Activated gamma-delta T cell treated with Interleukin-2 at 50 U/mL for 16 hours (primary cell): ENCODE data around the gene CERS3.

ENCODE experiments used
- DNase-seq: peaks from one replicate; pipeline ENCODE4 v3.0.0-alpha.2; 2020

Gene CERS3

GRCh38 chr15:100526027-100526481 is 2.7 kb downstream of the CERS3 start:
- no peak for DNase-seq

GRCh38 chr15:100525436-100525835 is 3.3 kb downstream of the CERS3 start:
- no peak for DNase-seq

GRCh38 chr15:100524326-100524725 is 4.4 kb downstream of the CERS3 start:
- DNase-seq, result no peak

GRCh38 chr15:100521907-100522306 is 6.8 kb downstream of the CERS3 start:
- no peak for DNase-seq

- DNase-seq, result no peak
Measured at GRCh38 chr15:100520132-100520921, 8.4 kb downstream of the CERS3 start.

- no peak for DNase-seq
Measured at GRCh38 chr15:100517846-100518245, 10.9 kb downstream of the CERS3 start.

- no peak for DNase-seq
Measured at GRCh38 chr15:100516643-100517512, 11.9 kb downstream of the CERS3 start.

GRCh38 chr15:100515758-100516157 is 13.0 kb downstream of the CERS3 start:
- no peak for DNase-seq

- DNase-seq, result no peak
Measured at GRCh38 chr15:100508641-100509300, 20.0 kb downstream of the CERS3 start.

GRCh38 chr15:100502651-100503050 is 26.1 kb downstream of the CERS3 start:
- no peak for DNase-seq

GRCh38 chr15:100501117-100501516 is 27.6 kb downstream of the CERS3 start:
- no peak for DNase-seq

- no peak for DNase-seq
Measured at GRCh38 chr15:100500226-100500990, 28.3 kb downstream of the CERS3 start.

GRCh38 chr15:100495861-100496260 is 32.9 kb downstream of the CERS3 start:
- DNase-seq, result no peak

GRCh38 chr15:100493213-100493612 is 35.5 kb downstream of the CERS3 start:
- DNase-seq, result no peak

GRCh38 chr15:100484443-100484842 is 44.3 kb downstream of the CERS3 start:
- DNase-seq, result no peak

- DNase-seq, result no peak
Measured at GRCh38 chr15:100483370-100483769, 45.4 kb downstream of the CERS3 start.

GRCh38 chr15:100476805-100477204 is 51.9 kb downstream of the CERS3 start:
- DNase-seq, result no peak

- no peak for DNase-seq
Measured at GRCh38 chr15:100472736-100473135, 56.0 kb downstream of the CERS3 start.

- DNase-seq, result no peak
Measured at GRCh38 chr15:100471933-100472332, 56.8 kb downstream of the CERS3 start.

- DNase-seq, result no peak
Measured at GRCh38 chr15:100468285-100468684, 60.5 kb downstream of the CERS3 start.

- no peak for DNase-seq
Measured at GRCh38 chr15:100466073-100466472, 62.7 kb downstream of the CERS3 start.

- no peak for DNase-seq
Measured at GRCh38 chr15:100464888-100465287, 63.9 kb downstream of the CERS3 start.

- no peak for DNase-seq
Measured at GRCh38 chr15:100464256-100464655, 64.5 kb downstream of the CERS3 start.
